ENCODE measurements around the gene TBL1XR1.
A peak's percentile ranks its signal among the peaks of the same experiment; 100 is the strongest.

Gene TBL1XR1

DNA sequence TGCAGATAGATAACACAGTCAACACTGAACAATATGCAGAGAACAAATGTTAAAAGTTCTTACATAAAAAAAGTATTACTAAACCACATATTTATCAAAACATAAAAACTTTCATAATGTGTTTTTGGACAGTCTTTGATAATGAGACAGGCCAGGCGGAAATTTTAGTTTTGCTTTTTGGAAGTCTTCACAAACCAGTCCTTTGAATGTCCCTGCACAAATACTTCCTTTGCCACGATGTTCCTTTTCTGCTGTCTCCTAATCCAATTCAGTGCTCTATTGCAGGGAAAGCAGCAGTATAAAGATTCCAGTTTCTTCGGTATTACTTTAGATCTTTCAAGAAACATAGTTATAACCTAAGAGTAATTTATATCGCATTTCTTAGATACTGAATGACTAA is 135.9 kb downstream of the TBL1XR1 start:
- DNase-seq (ENCODE audit: low read depth): no peak
- TF ChIP-seq, protein P1, sequence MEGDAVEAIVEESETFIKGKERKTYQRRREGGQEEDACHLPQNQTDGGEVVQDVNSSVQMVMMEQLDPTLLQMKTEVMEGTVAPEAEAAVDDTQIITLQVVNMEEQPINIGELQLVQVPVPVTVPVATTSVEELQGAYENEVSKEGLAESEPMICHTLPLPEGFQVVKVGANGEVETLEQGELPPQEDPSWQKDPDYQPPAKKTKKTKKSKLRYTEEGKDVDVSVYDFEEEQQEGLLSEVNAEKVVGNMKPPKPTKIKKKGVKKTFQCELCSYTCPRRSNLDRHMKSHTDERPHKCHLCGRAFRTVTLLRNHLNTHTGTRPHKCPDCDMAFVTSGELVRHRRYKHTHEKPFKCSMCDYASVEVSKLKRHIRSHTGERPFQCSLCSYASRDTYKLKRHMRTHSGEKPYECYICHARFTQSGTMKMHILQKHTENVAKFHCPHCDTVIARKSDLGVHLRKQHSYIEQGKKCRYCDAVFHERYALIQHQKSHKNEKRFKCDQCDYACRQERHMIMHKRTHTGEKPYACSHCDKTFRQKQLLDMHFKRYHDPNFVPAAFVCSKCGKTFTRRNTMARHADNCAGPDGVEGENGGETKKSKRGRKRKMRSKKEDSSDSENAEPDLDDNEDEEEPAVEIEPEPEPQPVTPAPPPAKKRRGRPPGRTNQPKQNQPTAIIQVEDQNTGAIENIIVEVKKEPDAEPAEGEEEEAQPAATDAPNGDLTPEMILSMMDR (conservative IDR thresholded peaks at IDR 0.05; ENCODE audit: control insufficient read depth, insufficient read depth, low read depth, low read length): no peak
- no peak overlapping the region for H3K4me3 ChIP-seq (ENCODE audit: control insufficient read depth, low read depth, low read length)

DNA sequence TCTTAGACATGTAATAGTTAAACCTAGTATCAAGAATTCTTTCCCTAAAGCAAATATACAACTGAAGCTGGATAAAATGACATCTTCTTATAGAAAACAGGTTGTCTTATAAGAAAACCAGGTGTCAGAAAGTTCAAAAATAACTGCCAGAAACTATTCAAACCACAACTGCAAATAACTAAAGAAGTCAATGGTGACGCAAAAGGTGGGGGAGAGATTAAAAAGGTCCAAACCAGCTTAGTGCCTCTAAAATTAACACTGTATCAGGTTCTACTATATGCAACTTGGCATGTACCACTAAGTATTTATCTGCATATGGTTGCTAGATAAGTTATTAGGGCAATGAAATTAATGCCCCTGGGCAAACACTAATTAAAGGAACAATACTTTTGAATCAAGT is 136.8 kb downstream of the TBL1XR1 start:
- DNase-seq (ENCODE audit: low read depth): no peak

DNA sequence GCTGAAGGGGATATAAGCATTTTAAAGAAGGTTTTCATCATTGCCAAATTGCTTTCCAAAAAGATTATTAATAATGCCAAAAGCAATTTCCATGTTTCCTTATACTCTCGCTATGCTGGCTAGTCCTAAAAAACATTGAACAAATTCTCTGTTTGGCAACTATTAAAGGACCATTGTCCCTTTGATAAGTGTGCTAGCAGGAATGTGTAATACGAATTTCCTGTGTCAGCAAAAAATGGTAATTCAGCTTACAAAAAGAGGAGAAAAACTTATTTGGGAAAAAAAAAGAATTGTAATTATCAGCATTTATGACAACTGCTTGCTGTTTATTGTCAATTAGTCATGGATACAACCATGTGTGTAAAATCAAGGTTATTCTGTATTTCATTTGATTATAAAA is 138.6 kb downstream of the TBL1XR1 start:
- H3K4me3 ChIP-seq (ENCODE audit: control insufficient read depth, low read depth, low read length): no peak overlapping the region
- no peak for DNase-seq (ENCODE audit: low read depth)
- TF ChIP-seq, protein P1 (conservative IDR thresholded peaks at IDR 0.05; ENCODE audit: control insufficient read depth, insufficient read depth, low read depth, low read length): no peak

More for the DNA sequence above, 136.8 kb downstream of the TBL1XR1 start:
- TF ChIP-seq, protein P1 (conservative IDR thresholded peaks at IDR 0.05; ENCODE audit: control insufficient read depth, insufficient read depth, low read depth, low read length): no peak
- no peak overlapping the region for H3K4me3 ChIP-seq (ENCODE audit: control insufficient read depth, low read depth, low read length)

DNA sequence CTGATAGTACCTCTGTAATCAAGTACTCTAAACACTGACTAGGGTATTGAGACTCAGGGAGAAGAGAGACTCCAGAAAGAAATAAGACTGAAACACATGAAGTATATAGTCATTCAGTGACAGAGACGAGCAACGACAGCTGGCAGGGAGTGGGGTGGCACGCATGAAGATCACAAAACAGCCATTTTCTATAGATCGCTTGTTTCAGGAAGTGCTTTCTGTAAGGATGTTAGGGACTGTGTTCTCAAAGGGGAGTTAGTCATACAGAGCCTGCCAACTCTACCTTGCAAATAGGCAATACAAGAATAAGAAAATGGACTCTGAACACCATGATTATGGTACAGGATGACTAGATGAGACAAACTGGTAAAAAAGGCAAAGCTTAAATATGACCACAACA is 139.5 kb downstream of the TBL1XR1 start:
- TF ChIP-seq, protein P1 (conservative IDR thresholded peaks at IDR 0.05; ENCODE audit: control insufficient read depth, insufficient read depth, low read depth, low read length): no peak
- DNase-seq (ENCODE audit: low read depth): peak; percentile 31
- H3K4me3 ChIP-seq (ENCODE audit: control insufficient read depth, low read depth, low read length): no peak overlapping the region

DNA sequence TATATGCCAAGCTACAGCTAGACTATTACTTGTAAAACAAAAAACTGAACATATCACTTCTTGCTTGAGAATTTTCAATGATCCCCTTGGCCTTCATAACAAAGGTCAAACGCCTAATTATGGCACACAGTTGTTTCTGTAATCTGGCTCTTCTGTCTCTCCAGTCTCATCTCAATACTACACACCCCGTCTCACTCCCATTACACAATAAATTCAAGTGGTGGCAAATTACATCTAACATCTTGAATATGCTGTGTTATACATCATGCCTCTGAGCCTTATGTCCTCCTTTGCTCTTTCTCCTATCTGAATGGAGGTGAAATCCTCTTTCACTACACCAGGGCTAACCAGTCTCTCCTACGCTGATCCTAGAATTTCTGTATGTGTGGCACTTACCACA is 140.4 kb downstream of the TBL1XR1 start:
- TF ChIP-seq, protein P1 (conservative IDR thresholded peaks at IDR 0.05; ENCODE audit: control insufficient read depth, insufficient read depth, low read depth, low read length): no peak
- no peak for DNase-seq (ENCODE audit: low read depth)
- no peak overlapping the region for H3K4me3 ChIP-seq (ENCODE audit: control insufficient read depth, low read depth, low read length)

DNA sequence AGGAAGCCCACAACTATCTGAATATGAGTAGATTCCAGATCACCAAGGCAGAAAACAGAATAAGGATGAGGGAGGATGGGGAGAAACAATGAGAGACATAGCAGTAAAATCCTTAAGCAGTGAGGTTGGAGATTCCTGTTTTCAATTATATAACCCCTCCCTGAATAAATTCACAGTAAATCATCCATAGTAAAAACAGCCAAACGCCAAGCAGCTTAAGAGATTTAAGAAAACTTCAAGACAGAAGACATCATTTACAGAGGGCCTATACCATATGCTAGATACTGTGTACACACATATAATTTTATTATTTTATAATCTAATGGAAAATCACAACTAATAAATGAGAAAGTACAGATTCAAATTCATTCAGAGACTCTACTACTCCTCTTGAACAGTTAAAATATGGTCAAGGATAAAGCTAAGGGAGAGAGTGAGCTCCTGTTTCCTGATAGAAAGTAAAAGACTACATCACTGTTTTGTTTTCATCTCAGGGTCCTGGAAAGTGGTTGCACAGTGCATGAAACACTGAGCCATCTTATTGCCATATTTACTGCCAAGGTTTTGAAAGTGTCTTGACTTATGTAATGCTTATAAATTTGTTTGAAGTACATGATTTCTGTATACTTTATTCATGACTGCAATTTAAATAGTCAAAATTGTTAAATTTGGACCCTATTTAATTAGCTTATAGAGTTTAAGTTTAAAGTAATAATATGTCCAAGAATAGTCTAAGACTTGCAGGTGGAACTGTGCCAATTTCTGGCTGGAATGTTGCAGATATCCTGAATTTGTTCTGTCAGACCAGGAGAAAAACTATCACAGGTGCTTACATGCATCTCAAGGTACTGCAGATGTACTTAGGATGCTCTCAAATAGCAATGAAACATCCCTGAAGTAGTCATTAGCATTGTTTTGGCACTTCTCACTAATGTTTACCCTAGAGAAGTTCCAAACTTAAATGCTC is 141.4 kb downstream of the TBL1XR1 start:
- TF ChIP-seq, protein P1 (conservative IDR thresholded peaks at IDR 0.05; ENCODE audit: control insufficient read depth, insufficient read depth, low read depth, low read length): no peak
- no peak overlapping the region for H3K4me3 ChIP-seq (ENCODE audit: control insufficient read depth, low read depth, low read length)
- peak; percentile 44 for DNase-seq (ENCODE audit: low read depth)

Data from fibroblast of mammary gland (primary cell).